Midbrain (tissue), 1 donor: ENCODE measurements around the gene AS3MT.
"Not testable (repeated sequence)": the region's sequence is repeated elsewhere in the genome, so short reads cannot be mapped to it uniquely, and the experiment has no call there.

Experiments
- DNase-seq: peaks from one replicate; lab custom pipeline; 2025; lab: John Stamatoyannopoulos, UW

AS3MT gene

DNA sequence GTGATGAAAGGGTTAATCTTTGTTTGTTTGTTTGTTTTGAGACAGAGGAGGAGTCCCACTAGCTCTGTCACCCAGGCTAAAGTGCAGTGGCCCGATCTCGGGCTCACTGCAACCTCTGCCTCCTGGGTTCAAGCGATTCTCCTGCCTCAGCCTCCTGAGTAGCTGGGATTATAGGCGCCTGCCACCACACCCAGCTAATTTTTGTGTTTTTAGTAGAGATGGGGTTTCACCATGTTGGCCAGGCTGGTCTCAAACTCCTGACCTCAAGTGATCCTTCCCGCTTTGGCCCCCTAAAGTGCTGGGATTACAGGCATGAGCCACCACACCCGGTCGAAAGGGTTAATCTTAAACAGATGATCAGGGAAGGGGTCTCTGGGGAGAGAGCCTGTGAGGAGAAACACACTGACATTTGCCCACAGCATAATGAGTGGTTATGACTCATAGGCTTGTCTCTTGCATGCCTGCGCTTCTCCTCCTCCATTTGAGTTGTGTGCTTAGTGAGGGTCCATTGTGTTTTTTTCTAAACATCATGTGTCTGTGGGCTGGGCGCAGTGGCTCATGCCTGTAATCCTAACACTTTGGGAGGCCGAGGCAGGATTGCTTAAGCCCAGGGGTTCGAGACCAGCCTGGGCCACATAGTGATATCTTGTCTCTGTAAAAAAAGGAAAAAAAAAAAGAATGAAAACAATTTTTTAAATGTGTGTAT is 13.4 kb upstream of the AS3MT start:
- not testable (repeated sequence) for DNase-seq

DNA sequence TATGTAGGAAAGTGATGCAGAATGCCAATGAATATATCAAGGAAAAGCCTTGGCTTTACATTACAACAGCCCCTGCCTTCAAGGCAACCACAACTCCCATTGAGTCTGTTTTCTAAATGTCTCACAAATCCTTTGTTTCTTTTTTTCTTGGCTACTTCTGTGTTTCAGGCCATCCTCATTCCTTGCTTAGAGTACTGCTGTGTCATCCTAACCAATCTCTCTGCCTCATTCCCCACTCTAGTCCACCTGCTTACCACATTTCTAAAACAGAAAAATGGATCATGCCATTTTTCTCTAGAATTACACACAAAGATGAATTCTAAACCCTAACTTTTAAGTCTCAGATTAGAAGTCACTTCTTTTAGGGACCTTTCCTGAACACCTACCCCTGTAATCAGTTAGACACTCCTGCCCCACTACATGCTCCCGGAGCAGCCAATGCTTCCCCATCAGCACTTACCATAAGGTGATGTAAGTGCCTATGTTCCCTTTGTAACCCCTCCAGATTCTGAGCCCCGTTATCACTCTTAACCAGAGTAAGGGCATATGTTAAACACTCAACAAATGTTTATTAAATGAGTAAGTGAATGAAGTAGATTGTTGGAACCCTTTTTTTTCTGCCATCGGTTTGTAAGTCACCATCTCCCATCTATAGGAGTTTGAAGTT is 12.4 kb upstream of the AS3MT start:
- DNase-seq: no peak

DNA sequence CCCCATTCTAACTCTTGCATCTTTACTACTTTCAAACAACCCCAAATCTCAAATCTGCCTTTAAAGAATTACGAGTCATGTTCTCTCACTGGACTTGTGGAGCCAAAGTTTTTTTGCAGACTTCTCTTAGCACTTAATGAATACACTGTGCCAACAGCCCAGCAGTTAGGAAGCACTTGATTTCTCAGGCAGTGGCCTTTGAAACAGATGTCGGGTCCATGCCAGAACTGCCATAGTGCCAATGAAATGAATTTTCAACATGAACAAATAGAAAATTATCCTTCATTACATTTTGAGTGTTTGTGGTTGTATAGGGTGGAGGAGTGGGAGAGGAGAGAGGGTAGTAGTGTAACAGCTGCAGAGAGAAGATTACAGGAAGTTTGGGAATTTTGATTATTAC is 9.4 kb upstream of the AS3MT start:
- DNase-seq: no peak

DNA sequence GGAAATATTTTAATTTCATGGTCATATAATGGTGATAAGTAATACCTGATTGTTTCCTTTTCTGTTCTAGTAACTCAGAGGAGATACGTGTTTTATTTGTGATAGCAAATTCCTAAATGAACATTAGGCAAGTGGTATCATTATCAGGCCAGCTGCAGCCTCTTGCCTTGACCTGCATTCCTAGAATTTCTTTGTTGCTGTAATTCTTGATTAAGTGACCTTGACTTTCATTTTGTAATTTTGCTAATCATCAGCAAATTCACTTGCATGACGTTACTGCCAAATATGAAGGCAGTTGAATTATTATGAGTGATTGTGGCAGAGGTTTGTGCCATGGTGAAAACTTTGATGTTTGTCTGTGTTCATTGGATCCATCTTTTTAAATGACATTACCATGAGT is 5.6 kb upstream of the AS3MT start:
- DNase-seq: no peak

DNA sequence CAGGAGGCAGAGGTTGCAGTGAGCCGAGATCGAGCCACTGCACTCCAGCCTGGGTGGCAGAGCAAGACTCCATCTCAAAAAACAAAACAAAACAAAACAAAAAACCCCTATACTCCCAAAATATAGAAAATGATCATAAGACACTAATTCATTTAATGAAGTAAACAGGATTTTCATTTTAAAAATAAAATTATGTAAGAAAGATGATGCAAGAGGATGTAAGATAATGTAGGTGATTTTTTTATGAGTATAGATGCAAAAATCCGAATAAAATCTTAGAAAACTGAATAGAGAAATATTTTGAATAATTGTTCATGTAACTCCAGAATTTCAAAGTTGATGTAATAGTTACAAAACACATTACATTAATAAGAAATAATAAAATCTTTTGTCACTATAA is 3.6 kb upstream of the AS3MT start:
- DNase-seq: no peak

DNA sequence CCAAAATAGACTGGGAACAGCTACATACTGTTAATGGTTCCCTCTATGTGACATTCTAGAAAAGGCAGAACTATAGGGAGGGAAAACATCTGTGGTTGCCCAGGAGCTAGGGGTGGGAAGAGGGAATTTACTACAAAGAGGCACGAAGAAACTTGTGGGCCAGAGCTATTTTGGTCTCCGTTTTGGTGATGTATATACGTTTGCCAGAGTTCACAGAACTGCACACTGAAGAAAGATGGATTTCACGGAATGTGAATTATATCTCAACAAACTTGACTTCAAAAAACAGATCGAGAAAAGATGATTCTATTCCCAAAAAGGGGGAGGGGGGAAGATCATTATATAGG is 386 bp upstream of the AS3MT start:
- no peak for DNase-seq

DNA sequence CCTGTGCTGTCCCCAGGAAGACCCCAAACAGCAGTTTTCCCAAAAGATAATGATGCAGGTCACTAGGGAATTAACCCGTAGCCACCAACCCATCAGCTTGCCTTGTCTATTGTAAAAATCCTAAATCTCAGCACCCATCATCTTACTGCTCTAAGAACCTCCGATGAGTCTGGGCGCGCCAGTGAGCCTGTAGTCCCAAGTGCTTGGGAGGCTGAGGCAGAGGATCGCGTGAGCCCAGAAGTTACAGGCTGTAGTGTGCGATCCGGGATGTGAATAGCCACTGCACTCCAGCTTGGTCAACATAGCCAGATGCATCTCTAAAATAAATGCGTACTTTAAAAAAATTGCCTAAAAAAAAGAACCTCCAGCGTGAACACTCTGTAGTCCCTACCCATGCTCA is 951 bp downstream of the AS3MT start:
- no peak for DNase-seq

DNA sequence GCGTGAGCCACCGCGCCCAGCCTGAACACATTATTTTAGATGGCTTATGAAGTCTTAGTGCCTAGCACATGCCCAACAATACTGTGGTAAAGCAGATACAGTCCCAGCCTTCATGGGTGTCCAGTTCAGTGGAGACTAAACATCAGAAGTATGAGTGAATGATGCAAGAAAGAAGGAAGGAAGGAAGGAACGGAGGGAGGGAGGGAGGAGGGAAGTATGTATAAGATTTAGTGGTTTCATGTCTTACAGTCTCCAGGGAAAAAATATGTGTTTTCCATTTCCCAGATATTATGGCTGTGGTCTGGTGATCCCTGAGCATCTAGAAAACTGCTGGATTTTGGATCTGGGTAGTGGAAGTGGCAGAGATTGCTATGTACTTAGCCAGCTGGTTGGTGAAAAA is 2.9 kb downstream of the AS3MT start:
- no peak for DNase-seq

DNA sequence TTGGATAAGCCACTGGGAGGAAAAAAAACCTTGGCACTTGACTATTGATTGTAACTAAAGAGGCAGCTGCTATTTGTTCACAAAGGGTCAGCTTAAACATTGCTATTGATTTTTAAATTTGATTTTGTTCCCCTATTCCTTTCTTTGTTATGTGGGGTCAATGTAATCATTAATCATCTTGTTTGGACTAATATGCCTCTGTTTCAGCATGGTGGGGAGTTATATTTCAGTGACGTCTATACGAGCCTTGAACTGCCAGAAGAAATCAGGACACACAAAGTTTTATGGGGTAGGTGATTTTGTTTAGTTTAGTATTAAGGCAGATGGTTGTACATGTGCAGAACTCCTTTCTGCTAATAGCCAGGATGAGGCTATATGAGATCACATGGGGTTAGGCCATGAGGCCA is 7.5 kb downstream of the AS3MT start:
- DNase-seq: no peak

DNA sequence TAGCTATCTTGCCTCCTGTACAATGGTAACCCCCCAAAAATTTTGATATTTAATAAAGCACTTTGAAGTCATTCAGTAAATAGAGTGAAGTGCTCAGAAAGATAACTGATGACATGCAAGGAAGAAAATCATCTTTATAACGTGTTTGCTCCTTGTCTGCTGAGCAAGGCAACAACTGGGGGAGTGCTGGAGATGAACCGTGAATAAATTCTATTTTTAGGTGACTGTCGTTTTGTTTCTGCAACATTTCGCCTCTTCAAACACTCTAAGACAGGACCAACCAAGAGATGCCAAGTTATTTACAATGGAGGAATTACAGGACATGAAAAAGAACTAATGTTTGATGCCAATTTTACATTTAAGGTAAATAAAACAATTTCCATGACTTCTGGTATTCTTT is 9.4 kb downstream of the AS3MT start:
- DNase-seq: no peak

DNA sequence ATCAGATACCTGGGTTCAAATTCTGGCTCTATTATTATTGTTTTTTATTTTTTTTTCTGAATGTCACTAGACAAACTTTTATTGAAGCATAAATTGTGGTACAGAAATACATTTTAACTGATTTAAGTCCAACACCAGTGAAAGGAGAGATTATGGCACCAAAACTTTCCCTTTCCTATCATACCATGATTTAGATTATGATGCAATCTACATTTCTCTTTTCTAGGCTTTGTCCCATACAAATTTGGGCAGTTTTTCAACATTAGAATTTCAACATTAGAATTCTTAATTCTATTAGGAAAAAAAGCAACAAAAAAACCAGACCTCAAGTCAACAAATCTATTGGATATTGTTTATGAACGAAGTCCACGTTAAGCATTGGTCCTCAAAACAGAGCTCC is 11.0 kb downstream of the AS3MT start:
- no peak for DNase-seq

DNA sequence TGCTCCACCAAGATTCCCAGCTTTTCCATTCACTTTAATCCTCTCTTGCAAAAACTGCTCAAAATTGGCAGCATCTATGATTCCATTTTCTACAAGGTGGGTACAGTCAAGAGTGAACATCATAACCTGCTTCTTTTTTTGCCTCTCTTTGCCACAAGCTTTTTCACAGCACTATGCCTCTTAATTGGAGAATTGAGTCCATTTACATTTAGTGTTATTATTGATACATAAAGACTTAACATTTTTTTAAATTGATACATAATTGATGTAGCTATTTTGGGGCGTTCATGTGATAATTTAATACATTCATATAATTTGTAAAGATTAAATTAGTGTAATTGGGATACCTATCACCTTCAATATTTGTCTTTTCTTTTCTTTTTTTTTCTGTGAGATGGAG is 18.8 kb downstream of the AS3MT start:
- no peak for DNase-seq

DNA sequence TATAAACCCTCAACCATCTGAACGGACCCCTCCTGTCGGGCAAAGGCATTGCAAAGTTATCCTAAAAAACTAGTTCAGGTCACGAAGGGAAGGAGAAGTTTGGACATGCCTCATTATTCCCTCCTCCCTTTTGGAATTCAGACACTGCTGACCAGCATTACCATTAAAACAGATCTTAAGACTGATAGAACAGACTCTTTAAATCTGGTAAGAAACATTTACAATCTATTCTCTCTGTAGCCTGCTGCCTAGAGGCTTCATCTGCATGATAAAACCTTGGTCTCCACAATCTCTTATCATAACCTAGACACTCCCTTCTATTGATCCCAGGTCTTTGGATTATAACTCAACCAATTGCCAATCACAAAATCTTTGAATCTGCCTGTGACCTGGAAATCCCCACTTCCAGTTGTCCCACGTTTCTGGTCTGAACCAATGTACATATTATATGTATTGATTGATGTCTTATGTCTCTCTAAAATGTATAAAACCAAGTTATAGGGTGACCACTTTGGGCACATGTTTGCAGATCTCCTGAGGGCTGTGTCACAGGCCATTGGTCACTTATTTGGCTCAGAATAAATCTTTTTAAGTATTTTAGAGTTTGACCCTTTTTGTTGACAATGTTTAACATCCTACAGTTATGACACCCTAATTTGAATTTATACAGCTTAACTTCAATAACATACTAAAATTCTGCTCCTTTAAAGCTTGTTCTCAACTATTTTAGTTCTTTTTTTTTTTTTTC is 25.4 kb downstream of the AS3MT start:
- no peak for DNase-seq

DNA sequence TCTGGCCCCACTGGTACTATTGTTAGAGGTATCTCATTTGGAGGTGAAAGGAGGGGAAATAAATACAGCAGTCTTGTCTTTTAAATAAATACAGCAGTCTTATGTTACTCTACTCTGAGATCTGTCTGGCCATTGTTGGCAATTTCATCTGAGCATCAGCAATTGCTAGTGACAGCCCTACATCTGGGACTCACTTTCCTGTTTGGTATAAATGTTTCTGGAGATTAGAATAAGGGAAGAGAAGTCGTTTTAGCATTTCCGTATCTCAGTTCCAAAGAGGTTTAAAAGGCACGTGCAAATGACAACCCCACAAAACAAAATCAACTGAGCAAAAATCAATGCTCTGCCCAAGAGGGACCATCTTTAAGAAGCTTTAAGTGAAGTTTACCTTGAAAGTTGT is 30.7 kb downstream of the AS3MT start:
- DNase-seq: no peak

DNA sequence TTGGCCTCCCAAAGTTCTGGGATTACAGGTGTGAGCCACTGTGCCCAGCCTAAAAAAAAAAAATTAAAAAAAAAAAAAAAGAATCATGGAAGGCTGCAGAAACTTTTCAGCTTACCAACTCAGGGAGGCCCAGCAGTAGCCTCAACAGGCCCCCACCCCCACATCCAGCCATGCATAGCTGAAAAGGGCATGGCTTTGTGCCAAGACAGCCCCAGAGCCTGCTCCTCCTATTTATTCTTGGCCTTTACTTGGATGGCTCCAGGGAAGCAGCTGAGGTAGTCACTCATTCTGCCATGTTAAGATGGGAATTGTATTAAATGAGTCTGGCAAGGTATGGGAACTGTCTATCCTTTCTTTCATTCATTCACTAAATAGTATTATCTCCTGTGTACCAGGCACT is 35.1 kb downstream of the AS3MT start:
- no peak for DNase-seq

DNA sequence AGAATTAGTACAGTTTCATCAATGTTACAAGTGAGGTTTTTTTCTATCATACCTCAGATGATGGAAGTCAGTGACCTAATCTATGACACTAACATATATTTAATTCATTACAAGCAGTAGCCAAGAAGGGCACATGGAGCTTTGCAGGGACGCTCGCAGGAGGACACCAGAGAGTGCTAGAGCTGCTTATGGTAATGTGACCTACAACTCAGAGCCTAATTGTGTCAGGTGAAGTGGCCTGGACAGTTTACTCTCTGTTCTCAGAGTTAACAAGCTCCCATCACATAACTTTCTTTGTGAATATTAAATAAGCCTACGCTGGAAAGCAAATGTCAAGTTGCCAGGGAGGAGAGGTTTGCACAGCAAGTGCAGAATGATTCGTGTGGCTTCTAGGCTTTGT is 37.2 kb downstream of the AS3MT start:
- DNase-seq: no peak

DNA sequence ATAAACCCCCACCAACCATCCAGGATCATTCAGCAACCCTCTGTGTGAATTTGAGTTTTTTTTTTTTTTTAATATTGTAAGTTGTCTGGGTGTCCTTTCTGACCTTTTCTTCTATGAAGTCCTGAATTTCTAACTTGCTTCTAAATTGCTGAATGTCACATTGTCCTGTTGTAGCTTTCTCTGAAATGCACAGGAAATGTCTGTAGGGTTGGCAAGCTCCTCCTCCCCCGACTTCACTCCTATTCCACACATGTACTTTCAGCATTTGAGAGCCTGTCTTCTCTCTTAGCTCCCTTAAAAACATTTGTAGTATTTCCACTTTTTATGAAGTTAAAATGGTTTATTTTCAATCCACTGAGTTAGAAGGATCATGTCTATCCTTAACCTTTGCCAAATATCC is 45.5 kb downstream of the AS3MT start:
- no peak for DNase-seq

DNA sequence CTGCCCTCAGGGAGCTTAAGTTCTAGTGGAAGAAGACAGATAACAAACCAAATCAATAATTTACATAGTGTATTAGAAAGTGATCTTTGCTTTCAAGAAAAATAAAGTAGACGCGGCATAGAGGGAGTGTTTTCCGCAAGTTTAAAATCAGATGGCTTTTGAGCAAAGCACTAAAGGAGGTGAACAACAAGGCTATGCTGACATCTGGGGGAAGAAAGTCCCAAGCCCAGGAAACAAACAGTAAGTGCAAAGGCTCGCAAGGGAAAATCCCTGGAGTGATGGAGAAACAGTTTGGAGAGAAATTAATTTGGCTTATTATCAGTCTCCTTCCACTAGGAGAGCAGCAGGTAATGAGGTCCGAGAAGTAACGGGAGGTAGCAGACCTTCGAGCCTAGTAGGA is 46.9 kb downstream of the AS3MT start:
- DNase-seq: no peak

DNA sequence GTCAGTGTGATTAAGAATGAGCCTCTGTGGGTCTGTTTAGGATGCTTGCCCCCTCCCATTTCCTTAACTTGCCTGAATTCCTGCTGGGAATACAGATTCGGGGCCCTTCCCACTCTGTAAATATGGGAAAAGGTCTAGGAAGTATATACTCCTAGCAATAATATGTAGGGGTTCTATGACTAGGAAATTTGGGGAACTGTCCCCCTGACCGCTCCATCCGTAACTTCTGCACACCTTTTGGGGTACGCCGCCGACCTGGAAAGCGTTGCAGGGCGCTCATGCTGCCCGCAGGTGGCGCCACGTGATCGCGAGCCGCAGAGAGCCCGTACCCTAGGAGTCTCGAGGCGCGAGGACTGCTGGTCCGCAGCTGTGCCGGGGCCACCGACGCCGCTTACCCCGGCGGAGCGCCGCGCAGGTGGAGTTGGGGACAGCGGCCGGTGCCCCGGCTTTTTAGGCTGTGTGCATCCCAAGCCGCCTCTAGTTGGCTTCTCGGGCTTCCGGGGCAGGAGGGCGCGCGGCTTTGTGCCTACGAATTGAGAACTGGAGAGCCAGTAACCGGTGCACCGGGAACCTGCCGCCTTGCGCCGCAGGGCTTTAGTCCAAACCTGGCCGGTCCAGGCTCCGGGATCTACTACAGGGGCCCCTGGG is 48.2 kb downstream of the AS3MT start:
- peak; percentile 87 for DNase-seq

DNA sequence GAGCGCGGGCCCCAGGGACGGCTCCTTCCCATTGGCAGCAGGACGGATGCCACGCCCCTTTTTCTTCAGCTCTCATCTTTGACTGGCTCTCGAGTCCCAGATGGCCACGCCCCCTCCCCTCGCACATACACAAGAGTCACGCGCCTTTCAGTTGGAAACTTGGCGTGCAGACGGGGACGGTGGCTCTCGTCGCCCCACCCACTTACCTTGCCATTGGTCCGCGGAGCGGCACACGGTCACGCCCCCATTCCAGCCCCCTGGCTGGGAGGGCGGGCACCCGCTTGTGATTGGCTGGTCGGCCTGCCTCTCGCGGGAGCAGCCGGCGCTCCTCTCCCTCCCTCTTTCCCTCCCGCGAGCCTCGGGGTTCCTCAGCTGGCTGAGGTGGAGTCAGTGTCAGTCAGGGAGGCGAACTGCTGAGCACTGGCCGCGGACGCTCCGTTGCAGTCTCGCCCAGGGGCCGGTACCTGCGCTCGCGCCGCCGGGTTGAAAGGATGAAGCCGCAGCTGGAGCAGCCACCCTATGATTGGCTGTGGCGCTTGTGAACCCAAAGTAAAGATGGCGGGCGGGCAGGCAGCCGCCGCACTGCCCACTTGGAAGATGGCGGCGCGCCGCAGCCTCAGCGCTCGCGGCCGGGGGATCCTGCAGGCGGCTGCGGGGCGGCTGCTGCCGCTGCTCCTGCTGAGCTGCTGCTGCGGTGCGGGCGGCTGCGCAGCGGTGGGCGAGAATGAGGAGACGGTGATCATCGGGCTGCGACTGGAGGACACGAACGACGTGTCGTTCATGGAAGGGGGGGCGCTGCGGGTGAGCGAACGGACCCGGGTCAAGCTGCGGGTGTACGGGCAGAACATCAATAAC is 48.9 kb downstream of the AS3MT start, which contains the start of gene CNNM2:
CNNM2 (plus strand) TSS at position 333 of the 855 bp plus-strand sequence; CDS start at position 520, 187 bp downstream.
- DNase-seq: peak; percentile 99

DNA sequence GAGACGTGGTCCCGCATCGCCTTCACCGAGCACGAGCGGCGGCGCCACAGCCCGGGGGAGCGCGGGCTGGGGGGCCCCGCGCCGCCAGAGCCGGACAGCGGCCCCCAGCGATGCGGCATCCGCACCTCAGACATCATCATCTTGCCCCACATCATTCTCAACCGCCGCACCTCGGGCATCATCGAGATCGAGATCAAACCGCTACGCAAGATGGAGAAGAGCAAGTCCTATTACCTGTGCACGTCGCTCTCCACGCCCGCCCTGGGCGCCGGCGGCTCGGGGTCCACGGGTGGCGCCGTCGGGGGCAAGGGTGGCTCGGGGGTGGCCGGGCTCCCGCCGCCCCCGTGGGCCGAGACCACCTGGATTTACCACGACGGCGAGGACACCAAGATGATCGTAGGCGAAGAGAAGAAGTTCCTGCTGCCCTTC is 49.6 kb downstream of the AS3MT start:
- no peak for DNase-seq
